Esophagus squamous epithelium (tissue), 4 donors: ENCODE measurements around the gene CENPW.

Experiments
- CTCF ChIP-seq, 6 experiments: fragments of 450-650 bp in 4 of 6; fragments of 200-600 bp in 2 of 6; sonication (generic) in 2 of 6; IDR thresholded peaks; one replicate each; pipeline ENCODE4 v1.5.1; 2016 to 2019; ENCODE audit warnings: antibody characterized with exemption in 6 of 6, mild to moderate bottlenecking in 4 of 6, moderate library complexity in 4 of 6
- POLR2A ChIP-seq, 4 donors: fragments of 450-650 bp; IDR thresholded peaks; one replicate each; pipeline ENCODE4 v1.6.1; 2017; ENCODE audit warnings: antibody characterized with exemption in 4 of 4, mild to moderate bottlenecking in 4 of 4, moderate library complexity in 3 of 4

DNA sequence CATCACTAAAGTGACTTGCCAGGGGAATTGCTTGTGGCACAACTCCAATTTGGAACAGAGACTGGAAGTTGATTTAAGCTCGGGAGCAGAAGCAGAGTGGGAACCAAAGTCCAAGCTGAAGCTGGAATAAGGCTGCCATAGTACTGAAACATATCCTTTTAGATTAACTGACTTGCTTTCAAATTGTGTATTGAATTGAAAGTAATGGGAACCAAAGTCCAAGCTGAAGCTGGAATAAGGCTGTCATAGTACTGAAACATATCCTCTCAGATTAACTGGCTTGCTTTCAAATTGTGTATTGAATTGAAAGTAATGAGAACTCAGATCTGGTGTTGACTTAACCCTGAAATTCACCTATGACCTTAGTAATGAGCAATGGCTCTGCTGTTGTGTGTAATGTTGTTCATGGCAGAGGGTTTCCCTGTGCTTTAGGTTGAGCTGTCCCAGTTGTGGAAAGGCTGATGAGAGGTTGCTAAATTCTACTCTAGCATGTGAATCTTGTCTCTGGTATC is 40.2 kb downstream of the CENPW start:
- TF ChIP-seq CTCF (IDR thresholded peaks at IDR 0.05) = no peak
- TF ChIP-seq POLR2A (IDR thresholded peaks at IDR 0.05) = no peak
